PC-9 (cell line): ENCODE data around the gene ADAP1. TPM values are rescaled to one million over a fixed set of nuclear protein-coding genes. Genes with fewer than 3 reads are reported as not detected.

Source experiments
- BruUV-seq: library from RNA; stranded (reverse); fragments of 400-500 nt; replicated peaks from 2 replicates; lab custom pipeline; 2021; lab: Mats Ljungman, UMichigan
- CTCF ChIA-PET: fragments of 300-600 bp; sonication (Branson Sonifier 250); formaldehyde crosslinking; loops from one replicate; lab custom pipeline; 2022; ENCODE audit warnings: antibody characterized with exemption; lab: Charles Lee
- POLR2A ChIA-PET: fragments of 300-600 bp; sonication (Branson Sonifier 250); formaldehyde crosslinking; loops from one replicate; lab custom pipeline; 2022; ENCODE audit warnings: antibody characterized with exemption; ENCODE audit not compliant: unreplicated experiment; lab: Charles Lee
- DNase-seq, 2 experiments: peaks; one replicate each; pipeline versions ENCODE4 v3.0.0 to v3.0.0-alpha.2; 2015 to 2022; ENCODE audit warnings: mixed read lengths in 1 of 2
- H2AFZ ChIP-seq: fragments of 200-600 bp; sonication (generic); 2 replicates; pipeline ENCODE4 v1.8.1; 2017; ENCODE audit warnings: antibody characterized with exemption
- H3F3A ChIP-seq: fragments of 200-600 bp; sonication (generic); 2 replicates; pipeline ENCODE4 v1.8.1; 2017; ENCODE audit warnings: antibody characterized with exemption, mild to moderate bottlenecking, low read depth; ENCODE audit not compliant: insufficient read depth
- H3K27ac ChIP-seq: fragments of 200-600 bp; sonication (generic); 2 replicates; pipeline ENCODE4 v1.6.1; 2016; ENCODE audit warnings: mixed run types
- H3K27me3 ChIP-seq: fragments of 200-600 bp; sonication (generic); 2 replicates; pipeline ENCODE4 v1.6.1; 2016; ENCODE audit warnings: low read depth, mixed run types; ENCODE audit not compliant: insufficient read depth
- H3K36me3 ChIP-seq: fragments of 200-600 bp; sonication (generic); 2 replicates; pipeline ENCODE4 v1.6.1; 2016; ENCODE audit warnings: low read depth, mixed run types
- H3K4me1 ChIP-seq: fragments of 200-600 bp; sonication (generic); replicated peaks from 2 replicates; pipeline ENCODE4 v1.6.1; 2016; ENCODE audit warnings: mixed run types; ENCODE audit not compliant: insufficient read depth
- H3K4me2 ChIP-seq: fragments of 200-600 bp; sonication (generic); 2 replicates; pipeline ENCODE4 v1.6.1; 2017; ENCODE audit warnings: mixed run types
- H3K4me3 ChIP-seq: fragments of 200-600 bp; sonication (generic); 2 replicates; pipeline ENCODE4 v1.6.1; 2016; ENCODE audit warnings: mixed run types
- H3K79me2 ChIP-seq: fragments of 200-600 bp; sonication (generic); 2 replicates; pipeline ENCODE4 v1.6.1; 2017; ENCODE audit warnings: low read depth, mixed run types
- H3K9me2 ChIP-seq: fragments of 200-600 bp; sonication (generic); 2 replicates; pipeline ENCODE4 v1.8.1; 2017; ENCODE audit warnings: mild to moderate bottlenecking; ENCODE audit not compliant: insufficient read depth
- H3K9me3 ChIP-seq: fragments of 200-600 bp; sonication (generic); 2 replicates; pipeline ENCODE4 v1.8.1; 2016; ENCODE audit warnings: low read depth; ENCODE audit not compliant: insufficient read depth
- H4K20me1 ChIP-seq: fragments of 200-600 bp; sonication (generic); 2 replicates; pipeline ENCODE4 v1.8.1; 2017; ENCODE audit not compliant: insufficient read depth
- EZH2 ChIP-seq: fragments of 200-600 bp; sonication (generic); IDR thresholded peaks from 2 replicates; pipeline ENCODE4 v1.8.0; 2017; ENCODE audit warnings: antibody characterized with exemption, low read depth
- intact Hi-C: fragments of 100-400 bp; cut with micrococcal nuclease; formaldehyde crosslinking; loops from one replicate; pipeline ENCODE4 v1.10.0; 2022; ENCODE audit not compliant: unreplicated experiment
- total RNA-seq: library from RNA; stranded (reverse); gene quantifications from 2 replicates; pipeline ENCODE4 v1.2.3, GENCODE V29; 2021
- TF ChIP-seq, protein P1 (sequence below): fragments of 200-600 bp; sonication (generic); conservative IDR thresholded peaks from 2 replicates; pipeline ENCODE4 v1.6.1; 2017; ENCODE audit warnings: mixed run types, antibody characterized with exemption, mild to moderate bottlenecking, moderate library complexity

ADAP1 gene
- total RNA-seq, 1 experiment from 2014 or later: 73.9 TPM

DNA sequence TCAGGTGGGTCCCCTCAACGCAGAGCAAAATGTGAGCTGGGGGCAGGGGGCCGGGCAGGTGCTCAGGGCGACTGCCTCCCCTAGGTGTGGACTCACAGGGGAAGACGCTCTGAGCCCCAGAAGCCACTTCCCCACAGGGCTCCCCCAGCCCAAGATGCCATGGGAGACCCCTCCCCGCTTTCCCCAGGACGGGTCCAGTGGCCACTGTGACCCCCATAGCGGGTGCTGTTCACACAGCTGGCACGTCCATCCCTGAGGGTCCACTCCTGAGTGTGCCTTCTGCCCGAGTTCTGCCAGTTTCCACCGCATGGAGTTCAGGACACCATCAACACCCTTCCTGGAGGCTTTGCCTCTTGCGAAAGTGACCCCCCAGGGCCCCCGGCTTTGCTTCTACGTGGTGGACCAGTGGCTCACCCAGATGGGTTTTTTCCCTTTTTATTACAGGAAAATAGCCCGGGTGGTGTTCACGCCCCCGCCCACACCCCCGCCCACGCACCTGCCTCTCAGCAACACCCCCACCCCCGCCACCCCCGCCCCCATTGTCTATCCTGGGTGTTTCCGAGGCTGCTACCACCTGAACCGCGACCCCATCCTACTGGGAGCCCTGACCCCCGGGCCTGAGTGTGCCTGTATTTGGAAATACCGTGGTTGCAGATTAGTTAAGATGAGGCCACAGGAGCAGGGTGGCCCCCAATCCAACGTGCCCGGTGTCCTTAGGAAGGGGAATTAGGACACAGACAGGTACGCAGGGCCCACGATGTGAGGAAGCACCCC is 32.0 kb downstream of the ADAP1 start:
- Histone ChIP-seq H3F3A (no peaks in the 10 kb centered on the region), H3K4me1 (no peaks in the 10 kb centered on the region), H3K79me2 (no peaks in the 10 kb centered on the region), H3K36me3 (no peaks in the 10 kb centered on the region), H3K4me2 (no peak overlapping the region), H3K27me3 (no peaks in the 10 kb centered on the region), H3K9me3 (no peaks in the 10 kb centered on the region), H4K20me1 (no peaks in the 10 kb centered on the region), H3K27ac (no peak overlapping the region), H3K9me2 (no peaks in the 10 kb centered on the region), H3K4me3 (no peak overlapping the region), H2AFZ (no peak overlapping the region)
- BruUV-seq: no TSS peak
- ChIA-PET CTCF (no interaction called here), POLR2A (no interaction called here)
- DNase-seq: no peak
- TF ChIP-seq, protein P1, sequence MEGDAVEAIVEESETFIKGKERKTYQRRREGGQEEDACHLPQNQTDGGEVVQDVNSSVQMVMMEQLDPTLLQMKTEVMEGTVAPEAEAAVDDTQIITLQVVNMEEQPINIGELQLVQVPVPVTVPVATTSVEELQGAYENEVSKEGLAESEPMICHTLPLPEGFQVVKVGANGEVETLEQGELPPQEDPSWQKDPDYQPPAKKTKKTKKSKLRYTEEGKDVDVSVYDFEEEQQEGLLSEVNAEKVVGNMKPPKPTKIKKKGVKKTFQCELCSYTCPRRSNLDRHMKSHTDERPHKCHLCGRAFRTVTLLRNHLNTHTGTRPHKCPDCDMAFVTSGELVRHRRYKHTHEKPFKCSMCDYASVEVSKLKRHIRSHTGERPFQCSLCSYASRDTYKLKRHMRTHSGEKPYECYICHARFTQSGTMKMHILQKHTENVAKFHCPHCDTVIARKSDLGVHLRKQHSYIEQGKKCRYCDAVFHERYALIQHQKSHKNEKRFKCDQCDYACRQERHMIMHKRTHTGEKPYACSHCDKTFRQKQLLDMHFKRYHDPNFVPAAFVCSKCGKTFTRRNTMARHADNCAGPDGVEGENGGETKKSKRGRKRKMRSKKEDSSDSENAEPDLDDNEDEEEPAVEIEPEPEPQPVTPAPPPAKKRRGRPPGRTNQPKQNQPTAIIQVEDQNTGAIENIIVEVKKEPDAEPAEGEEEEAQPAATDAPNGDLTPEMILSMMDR: no peak
- TF ChIP-seq EZH2: no peak
- intact Hi-C loops: loop anchor here (1.0 kb wide), 1 partner anchor 25 kb away; no protein-coding TSS in a partner anchor

DNA sequence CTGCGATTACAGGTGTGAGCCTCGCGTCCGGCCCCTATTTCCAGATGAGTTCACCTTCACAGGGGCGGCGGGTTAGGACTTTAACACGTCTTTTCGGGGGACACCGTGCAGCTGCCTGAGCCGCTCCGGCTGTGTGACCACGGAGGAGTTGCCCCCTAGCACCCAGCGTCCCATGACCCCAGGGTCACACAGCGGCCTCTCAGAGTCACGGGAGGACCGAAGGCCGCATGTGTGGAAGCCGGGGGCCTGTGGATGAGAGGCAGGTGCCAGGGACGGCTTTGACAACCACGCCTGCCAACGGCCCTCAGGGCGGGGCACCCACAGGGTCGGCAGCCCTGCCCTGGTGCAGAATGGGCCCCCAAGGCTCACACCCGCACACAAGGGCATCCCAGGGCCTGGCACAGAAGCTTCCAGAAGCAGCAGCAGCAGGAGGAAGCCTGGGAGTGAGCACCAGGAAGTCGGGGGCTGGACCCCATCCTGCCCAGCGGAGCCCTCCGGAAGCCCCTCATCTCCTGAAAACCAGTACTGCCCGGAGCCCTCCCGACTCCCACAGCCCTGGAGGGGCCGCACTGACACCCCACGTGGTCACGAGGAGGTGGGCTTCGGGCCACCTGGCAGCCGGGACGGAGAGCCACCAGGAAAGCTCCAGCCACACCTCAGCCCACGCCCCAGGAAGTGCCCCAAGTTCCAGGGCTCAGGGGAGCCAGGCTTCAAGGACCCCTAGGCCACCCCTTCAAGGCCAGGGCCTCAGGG is 32.7 kb downstream of the ADAP1 start:
- H3K27me3 ChIP-seq: no peaks in the 10 kb centered on the region
- no peaks in the 10 kb centered on the region for H3K4me1 ChIP-seq
- CTCF ChIA-PET: no interaction called here
- intact Hi-C loops: no loop called here
- no peaks in the 10 kb centered on the region for H4K20me1 ChIP-seq
- no peak for TF ChIP-seq EZH2
- TF ChIP-seq, protein P1: no peak
- no TSS peak for BruUV-seq
- H3K4me2 ChIP-seq: no peak overlapping the region
- no peaks in the 10 kb centered on the region for H3K9me3 ChIP-seq
- no peaks in the 10 kb centered on the region for H3K9me2 ChIP-seq
- POLR2A ChIA-PET: no interaction called here
- H2AFZ ChIP-seq: no peak overlapping the region
- no peak overlapping the region for H3K27ac ChIP-seq
- no peaks in the 10 kb centered on the region for H3K36me3 ChIP-seq
- H3F3A ChIP-seq: no peaks in the 10 kb centered on the region
- peak in 1 of 2 experiments; percentile 0 for DNase-seq
- no peak overlapping the region for H3K4me3 ChIP-seq
- H3K79me2 ChIP-seq: no peaks in the 10 kb centered on the region

DNA sequence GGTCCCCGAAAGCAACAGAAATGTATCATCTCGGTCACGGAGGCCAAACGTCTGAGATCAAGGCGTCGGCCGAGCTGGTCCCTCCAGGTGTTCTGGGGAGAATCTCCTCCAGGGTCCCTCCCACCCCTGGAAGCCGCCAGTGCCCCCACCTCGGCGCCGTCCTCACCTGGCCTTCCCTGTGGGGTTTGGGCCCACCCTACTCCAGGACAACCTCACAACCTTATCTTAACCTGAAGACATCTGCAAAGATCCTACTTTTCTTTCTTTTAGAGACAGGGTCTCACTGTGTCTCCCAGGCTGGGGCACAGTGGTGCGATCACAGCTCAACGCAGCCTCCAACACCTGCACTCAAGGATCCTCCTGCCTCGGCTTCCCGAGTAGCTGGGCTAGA is 33.4 kb downstream of the ADAP1 start:
- no peaks in the 10 kb centered on the region for H3K36me3 ChIP-seq
- H3K27me3 ChIP-seq: no peaks in the 10 kb centered on the region
- no peaks in the 10 kb centered on the region for H3K79me2 ChIP-seq
- no peaks in the 10 kb centered on the region for H3K9me2 ChIP-seq
- no TSS peak for BruUV-seq
- no peaks in the 10 kb centered on the region for H4K20me1 ChIP-seq
- H2AFZ ChIP-seq: no peak overlapping the region
- H3K4me2 ChIP-seq: no peak overlapping the region
- ChIA-PET CTCF (no interaction called here), POLR2A (no interaction called here)
- H3K27ac ChIP-seq: no peak overlapping the region
- DNase-seq: no peak
- no peaks in the 10 kb centered on the region for H3K4me1 ChIP-seq
- H3K9me3 ChIP-seq: no peaks in the 10 kb centered on the region
- TF ChIP-seq, protein P1: no peak
- H3K4me3 ChIP-seq: no peak overlapping the region
- intact Hi-C loops: no loop called here
- no peaks in the 10 kb centered on the region for H3F3A ChIP-seq
